RPMI8226 (cell line): Measurements from ENCODE around the gene ARHGEF17.

Experiments used
- DNase-seq: peaks from one replicate; pipeline ENCODE4 v3.0.0-alpha.2; 2015

ARHGEF17 gene

GRCh38 chr11:73383249-73384124 is 75.4 kb downstream of the ARHGEF17 start:
- no peak for DNase-seq

GRCh38 chr11:73384125-73384441 is 76.0 kb downstream of the ARHGEF17 start:
- no peak for DNase-seq

GRCh38 chr11:73384531-73384871 is 76.4 kb downstream of the ARHGEF17 start:
- no peak for DNase-seq

GRCh38 chr11:73384872-73385689 is 77.0 kb downstream of the ARHGEF17 start:
- DNase-seq: peak; percentile 91

GRCh38 chr11:73386016-73386415 is 77.9 kb downstream of the ARHGEF17 start:
- DNase-seq: no peak

- no peak for DNase-seq
Observed at GRCh38 chr11:73386546-73386945, 78.5 kb downstream of the ARHGEF17 start.

- DNase-seq: no peak
Observed at GRCh38 chr11:73387594-73388264, 79.7 kb downstream of the ARHGEF17 start.

GRCh38 chr11:73388265-73389133 is 80.4 kb downstream of the ARHGEF17 start:
- DNase-seq: no peak

GRCh38 chr11:73389134-73389525 is 81.1 kb downstream of the ARHGEF17 start:
- DNase-seq: no peak

GRCh38 chr11:73389916-73390315 is 81.8 kb downstream of the ARHGEF17 start:
- no peak for DNase-seq

GRCh38 chr11:73390601-73391565 is 82.8 kb downstream of the ARHGEF17 start:
- DNase-seq: no peak

GRCh38 chr11:73391665-73392064 is 83.6 kb downstream of the ARHGEF17 start:
- no peak for DNase-seq

- no peak for DNase-seq
Observed at GRCh38 chr11:73392108-73393010, 84.3 kb downstream of the ARHGEF17 start.

GRCh38 chr11:73393011-73393380 is 84.9 kb downstream of the ARHGEF17 start:
- no peak for DNase-seq

- peak; percentile 76 for DNase-seq
Observed at GRCh38 chr11:73393479-73394415, 85.7 kb downstream of the ARHGEF17 start.

GRCh38 chr11:73394416-73395296 is 86.6 kb downstream of the ARHGEF17 start:
- DNase-seq: no peak

- DNase-seq: no peak
Observed at GRCh38 chr11:73395297-73396208, 87.5 kb downstream of the ARHGEF17 start.
